Frontal cortex (tissue), 4 donors: Measurements from ENCODE around the gene SPEM2. TPM values are rescaled to one million over a fixed set of nuclear protein-coding genes. Genes with fewer than 3 reads are reported as not detected.

Experiments used
- DNase-seq, 2 donors: peaks; one replicate each; pipeline ENCODE4 v3.0.0; 2012; ENCODE audit warnings: low spot score in 2 of 2
- FAIRE-seq: peaks from 2 replicates; lab custom pipeline; 2012; peaks lifted over from hg19 to GRCh38; lab: Jason Lieb, UNC
- total RNA-seq: library from RNA; depleted of rRNA; stranded (reverse); fragments of >200 nt; gene quantifications from one replicate; pipeline ENCODE4 v1.2.3, GENCODE V29; 2014
- donor health status: control.
- donor health status: control.
- donor health status: control.

Gene SPEM2
- not detected for total RNA-seq

DNA sequence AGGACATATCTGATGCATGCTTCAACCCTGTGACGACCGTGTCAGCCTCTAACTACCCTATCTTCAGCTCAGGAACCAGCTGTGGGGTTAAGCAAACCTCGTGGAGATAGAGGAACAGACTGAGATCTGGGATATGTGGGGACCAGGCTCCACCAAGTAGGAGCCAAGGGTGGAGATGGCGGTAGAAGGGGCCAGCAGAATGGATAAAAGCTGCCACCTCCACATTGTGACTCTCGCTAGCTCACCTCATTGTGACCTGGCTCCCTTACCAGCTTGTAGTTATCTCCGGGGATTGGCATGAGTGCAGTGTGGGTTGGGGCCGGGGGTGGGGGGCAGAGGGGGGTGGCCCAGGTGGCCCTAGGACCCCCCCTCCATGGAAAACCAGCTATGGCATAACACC is at the start of gene SPEM2:
Gene SPEM2 (plus strand): TSS at position 301 of the 400 bp plus-strand sequence. CDS start 73 bp downstream, at position 374.
- FAIRE-seq (no peak), DNase-seq (no peak)

DNA sequence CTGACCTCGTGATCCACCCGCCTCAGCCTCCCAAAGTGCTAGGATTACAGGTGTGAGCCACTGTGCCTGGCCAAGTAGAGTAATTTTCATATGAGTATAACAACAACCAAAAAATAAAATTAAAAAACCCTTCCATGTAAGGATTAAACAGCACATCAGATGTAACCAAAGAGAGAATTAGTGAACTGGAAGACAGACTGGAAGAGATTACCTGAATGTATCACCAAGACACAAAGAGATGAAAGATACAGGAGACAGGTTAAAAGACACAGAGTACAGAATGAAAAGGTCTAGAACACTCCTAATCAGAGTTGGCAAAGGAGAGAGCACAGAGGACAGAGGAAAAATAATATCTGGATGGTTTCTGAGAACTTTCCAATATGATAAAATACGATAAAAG is 46.3 kb upstream of the SPEM2 start:
- DNase-seq: no peak
- FAIRE-seq: no peak

DNA sequence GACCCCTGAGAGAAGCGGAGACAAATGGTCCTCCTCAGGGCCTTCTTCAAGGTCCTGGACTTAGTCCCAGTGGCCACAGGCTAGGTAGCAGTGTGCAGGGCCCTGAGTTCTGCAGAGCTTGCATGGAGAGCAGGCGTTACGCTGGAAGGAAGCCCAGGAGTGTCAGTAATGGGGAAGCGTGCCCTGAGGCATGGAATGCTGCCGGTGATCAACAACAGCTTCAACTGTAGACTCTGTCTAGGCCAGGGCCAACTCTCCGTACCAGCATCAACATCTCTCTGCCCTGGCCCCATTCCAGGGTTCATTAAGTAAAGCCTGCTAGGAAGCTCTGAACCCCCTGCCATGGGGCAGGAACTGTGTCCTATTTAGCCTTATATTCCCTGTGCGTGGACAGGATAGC is 45.1 kb upstream of the SPEM2 start:
- DNase-seq: peak in 1 of 2 donors; percentile 41
- FAIRE-seq: no peak

DNA sequence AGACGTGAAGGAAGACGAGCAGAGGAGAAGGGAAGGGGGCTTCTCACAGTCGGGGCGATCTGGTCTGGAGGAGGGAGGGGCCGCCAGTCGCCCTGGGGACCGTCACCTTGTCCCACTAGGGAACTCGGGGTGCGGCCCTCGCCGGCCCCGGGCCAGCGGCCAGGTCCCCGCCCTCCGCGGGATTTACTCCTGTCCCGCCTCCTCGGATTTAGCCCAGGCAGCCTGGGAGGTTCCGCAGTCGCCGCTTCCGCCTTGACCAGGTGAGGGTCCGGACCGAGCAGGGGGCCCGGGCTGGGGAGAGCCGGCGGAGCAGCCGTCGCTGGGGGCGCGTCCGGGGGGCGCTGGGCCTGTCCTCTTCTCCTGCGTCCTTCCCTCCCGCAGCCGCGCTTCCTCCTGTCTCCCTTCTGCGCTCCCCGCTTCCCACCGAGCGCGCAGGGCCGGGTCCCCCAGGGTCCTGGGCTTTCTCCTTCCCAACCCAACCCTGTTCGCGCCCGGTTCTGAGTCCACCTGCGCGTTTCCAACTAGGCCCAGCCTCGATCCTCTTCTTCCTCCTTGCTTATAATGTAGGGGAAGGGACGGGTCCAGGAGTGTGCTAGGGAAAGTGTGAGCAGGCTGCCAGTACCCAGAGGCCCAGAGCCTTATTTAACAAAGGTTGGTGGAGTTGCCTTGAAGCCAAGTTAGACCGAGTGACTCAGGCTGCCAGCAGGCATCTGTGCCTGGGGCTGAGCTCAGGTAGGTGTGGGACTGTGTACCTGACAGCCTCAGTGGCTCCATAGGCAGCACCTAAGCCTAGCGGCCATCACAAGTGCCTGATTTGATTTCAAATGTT is 44.3 kb upstream of the SPEM2 start, which contains the start of gene TNK1:
Gene TNK1 (plus strand): TSS at position 235 of the 829 bp plus-strand sequence. CDS start 1,838 bp downstream, outside the sequence.
- DNase-seq: peak in 1 of 2 donors; percentile 30
- no peak for FAIRE-seq

DNA sequence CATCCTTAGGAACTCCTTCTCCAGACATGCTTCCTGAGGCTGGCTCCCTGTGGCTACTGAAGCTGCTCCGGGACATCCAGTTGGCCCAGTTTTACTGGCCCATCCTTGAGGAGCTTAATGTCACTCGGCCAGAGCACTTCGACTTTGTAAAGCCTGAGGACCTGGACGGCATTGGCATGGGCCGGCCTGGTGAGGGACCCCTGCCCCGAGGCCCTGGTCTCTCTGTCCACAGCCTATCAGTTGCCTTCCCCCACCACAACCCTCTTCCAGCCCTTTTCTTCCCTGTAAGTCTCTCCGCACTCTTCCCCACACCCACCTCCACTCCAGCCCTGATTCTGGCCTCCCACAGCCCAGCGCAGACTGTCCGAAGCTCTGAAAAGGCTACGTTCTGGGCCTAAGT is 42.5 kb upstream of the SPEM2 start:
- FAIRE-seq: no peak
- DNase-seq: no peak

DNA sequence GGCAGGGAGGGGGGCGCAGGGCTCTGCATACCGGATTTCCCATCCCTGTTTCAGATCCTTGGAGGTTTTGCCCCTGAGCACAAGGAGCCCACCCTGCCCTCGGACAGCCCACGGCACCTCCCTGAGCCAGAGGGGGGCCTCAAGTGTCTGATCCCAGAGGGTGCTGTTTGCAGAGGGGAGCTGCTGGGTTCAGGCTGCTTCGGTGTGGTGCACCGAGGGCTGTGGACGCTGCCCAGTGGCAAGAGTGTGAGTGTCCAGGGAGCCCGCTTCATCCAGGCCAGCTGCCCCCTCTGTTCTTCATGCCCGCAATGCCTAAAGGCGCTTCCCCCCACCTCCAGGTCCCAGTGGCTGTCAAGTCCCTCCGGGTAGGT is 42.1 kb upstream of the SPEM2 start:
- FAIRE-seq (no peak), DNase-seq (peak in 1 of 2 donors; percentile 47)

DNA sequence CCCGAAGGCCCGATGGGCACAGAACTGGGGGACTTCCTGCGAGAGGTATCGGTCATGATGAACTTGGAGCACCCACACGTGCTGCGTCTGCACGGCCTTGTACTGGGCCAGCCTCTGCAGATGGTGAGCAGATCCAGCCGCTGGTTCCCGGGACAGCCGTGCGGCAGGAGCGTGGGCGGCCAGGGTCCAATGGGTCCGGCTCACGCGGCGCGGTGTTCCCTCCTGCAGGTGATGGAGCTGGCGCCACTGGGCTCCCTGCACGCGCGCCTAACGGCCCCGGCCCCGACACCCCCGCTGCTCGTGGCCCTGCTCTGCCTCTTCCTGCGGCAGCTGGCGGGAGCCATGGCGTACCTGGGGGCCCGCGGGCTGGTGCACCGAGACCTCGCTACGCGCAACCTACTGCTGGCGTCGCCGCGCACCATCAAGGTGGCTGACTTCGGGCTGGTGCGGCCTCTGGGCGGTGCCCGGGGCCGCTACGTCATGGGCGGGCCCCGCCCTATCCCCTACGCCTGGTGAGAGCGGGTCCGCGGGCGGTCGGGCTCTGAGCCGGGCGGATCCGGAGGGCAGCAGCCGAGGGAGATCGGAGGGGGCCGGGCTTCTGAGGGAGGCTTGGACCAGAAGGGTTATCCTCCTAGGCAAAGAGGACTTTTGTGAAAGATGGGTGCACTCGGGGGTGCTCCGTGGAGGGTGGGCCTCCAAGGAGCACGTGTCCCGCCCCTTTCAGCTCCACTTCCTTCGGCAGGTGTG is 41.5 kb upstream of the SPEM2 start:
- FAIRE-seq (no peak), DNase-seq (peak; percentile 74 to 82)

DNA sequence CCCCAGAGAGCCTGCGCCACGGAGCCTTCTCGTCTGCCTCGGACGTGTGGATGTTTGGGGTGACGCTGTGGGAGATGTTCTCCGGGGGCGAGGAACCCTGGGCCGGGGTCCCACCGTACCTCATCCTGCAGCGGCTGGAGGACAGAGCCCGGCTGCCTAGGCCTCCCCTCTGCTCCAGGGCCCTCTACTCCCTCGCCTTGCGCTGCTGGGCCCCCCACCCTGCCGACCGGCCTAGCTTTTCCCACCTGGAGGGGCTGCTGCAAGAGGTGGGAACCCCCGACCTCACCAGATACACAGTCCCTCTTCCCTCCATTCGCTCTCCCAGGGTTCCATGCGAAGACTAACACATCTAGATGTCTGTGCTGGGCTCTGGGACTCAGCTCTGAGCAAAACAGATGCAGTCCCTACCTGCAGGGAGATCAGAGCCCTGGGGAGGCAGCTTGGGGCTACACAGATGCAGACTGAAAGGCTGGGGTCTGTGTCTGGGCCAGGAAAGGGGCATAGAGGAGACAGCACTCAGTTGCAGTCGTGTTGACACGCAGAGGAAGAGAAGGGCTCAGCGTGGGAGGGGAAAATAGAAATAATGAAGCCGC is 40.8 kb upstream of the SPEM2 start:
- FAIRE-seq (no peak), DNase-seq (peak in 1 of 2 donors; percentile 25)

DNA sequence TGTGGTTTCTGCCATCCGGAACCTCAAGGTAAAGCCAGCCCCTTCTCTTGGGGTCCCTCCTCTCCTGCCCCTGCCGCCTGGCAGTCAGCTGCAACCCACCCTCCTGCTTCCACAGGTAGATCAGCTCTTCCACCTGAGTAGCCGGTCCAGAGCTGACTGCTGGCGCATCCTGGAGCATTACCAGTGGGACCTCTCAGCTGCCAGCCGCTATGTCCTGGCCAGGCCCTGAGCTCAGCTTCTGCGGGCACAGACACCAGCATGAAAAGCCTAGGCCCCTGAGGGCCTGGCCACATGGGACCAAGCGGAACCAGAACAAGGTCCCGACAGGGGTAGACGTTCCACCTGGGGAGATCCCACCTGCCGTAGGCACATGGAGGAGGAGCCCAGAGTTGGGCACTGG is 36.6 kb upstream of the SPEM2 start:
- peak in 1 of 2 donors; percentile 2 for DNase-seq
- FAIRE-seq: no peak

DNA sequence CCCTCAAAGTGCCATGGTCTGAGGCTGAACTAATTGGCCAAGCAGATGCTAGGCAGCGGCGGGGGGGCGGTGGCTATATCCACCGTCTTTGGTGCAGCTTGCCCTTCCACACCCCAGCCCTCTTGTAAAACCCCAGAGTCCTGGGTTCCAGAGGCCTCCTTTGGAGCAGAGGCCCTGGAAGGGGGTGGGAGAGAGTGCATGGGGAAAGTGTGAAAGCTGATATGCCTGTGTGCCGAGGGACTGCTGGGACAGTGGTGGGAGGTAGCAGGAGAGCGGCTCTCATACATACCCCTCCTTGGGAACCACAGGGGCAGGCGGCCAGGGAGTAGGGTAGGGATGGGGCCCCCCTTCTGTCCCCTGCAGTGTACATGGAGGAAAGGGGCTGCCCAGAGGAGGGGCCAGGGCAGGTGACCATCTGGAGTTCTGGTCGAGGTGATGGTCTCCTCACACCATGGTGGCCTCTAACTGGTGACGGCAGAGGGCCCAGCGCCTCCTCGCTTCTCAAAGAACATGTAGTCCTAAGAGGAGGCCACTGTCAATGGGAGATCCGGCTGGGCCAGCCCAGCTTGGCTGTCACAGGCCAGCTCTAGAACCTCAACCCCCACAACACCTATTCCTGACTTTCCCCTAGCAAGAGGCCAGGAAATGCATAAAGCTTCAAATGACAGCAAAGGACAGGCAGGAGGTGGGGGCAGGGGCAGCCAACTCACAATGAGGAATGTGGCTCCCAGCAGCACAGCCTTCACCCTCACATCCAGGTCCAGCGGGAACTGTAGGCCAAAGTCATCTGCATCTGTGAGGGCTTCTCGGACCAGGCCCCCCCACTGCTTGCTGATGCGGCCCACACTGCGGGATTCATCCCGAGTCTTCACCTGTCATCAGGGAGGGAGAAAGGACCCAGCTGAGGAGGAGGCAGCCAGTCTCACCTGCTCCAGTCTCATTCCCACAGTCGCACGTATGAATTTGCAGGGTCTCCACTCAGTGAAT is 35.2 kb upstream of the SPEM2 start:
- FAIRE-seq (no peak), DNase-seq (no peak)

DNA sequence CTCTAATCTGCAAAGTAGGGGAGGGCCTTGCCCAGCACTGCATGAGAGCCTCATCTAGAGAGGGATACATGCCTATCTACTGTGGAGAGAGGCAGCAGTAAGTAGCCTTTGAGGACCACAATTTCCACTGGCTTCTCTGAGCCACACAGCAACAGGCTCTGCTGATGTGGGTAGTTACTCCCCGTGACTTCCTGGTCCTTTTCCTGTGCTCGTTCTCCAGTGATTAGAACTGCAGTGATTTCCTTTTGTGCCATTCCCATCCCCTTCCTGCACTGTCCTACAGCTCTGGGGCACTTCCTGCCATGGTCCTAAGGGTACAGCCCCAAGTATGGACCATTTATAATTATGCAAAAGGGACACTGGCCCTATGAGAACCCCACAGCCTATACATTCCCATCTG is 34.1 kb upstream of the SPEM2 start:
- DNase-seq (no peak), FAIRE-seq (no peak)

DNA sequence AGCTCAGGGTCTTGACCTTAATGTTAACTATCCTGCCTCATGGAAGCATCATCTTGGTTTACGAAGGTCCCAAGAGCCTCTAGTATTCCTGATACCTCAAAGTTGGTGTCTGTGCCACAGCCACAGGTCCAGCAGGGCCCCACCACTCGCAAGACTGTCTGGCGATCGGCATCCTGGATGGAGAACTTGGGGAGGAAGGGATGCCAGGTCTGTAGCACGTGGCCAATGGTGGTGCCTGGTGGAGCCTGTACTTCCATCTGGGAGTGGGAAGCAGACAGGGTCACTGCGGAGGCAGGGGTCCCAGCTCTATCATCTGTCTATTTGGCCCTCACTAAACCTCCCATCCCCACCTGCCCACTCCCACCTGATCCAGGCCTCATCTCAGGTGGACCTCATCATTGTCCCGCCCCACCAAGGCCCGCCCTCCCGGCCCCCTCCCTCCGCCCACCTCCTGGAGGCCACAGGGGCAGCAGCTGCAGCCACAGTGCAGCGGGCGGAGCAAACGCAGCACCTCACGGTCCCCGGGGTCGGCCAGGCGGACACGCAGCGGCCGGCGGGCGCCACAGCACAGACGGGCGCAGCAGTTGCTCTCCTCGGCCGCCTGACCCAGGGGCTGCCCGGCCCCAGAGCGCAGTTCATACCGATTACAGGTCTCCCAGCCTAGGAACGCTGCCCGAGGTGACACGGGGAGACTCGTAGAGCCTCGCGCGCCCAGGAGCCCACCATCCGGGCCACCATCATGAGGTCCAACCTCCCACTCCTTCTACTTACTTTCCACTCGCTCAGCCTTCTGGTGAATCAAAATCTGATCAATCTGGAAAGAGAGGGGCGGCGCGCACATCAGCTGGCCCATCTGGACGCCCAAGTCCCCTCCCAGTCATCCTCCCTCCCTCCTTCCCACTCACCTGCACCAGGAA is 32.5 kb upstream of the SPEM2 start:
- FAIRE-seq (no peak), DNase-seq (no peak)

DNA sequence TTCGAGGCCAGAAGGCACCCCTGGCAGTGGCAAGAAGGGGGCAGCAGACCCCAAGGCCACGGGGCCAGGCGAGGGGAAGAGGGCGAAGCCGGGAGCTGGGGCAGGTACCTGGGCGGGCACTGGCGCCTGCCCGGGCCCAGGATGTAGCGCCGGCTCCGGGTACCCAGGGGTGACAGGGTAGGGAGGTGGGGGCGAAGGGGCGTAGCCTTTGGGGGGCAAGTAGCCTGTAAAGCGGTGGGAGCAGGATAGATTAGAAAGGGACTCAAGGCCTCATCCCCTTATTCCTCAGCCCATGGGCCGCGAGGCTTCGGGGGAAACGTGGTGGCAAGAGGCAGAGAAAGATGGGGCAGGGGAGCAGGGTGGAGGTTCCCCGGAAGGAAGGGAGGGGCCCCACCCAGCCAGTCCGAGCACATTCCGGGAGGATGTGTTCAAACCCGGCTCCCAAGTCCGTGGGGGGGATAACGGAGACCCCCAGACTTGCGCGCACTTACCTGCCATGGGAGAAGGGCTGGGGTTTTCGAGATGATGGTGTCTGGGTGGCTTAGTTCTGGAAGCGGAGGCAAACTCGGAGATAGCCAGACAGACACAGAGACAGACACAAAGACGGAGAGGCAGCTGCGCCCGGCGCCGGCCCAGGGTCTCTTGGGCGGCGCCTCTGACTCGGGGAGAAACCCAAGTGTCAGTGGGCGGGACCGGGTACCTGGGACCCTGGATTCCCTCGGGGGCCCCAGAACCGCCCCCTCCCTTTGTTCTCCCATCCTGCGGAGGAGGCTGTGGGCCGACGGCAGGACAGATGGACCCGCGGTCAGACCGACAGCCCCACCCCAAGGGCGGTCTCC is 31.6 kb upstream of the SPEM2 start:
- no peak for DNase-seq
- no peak for FAIRE-seq

DNA sequence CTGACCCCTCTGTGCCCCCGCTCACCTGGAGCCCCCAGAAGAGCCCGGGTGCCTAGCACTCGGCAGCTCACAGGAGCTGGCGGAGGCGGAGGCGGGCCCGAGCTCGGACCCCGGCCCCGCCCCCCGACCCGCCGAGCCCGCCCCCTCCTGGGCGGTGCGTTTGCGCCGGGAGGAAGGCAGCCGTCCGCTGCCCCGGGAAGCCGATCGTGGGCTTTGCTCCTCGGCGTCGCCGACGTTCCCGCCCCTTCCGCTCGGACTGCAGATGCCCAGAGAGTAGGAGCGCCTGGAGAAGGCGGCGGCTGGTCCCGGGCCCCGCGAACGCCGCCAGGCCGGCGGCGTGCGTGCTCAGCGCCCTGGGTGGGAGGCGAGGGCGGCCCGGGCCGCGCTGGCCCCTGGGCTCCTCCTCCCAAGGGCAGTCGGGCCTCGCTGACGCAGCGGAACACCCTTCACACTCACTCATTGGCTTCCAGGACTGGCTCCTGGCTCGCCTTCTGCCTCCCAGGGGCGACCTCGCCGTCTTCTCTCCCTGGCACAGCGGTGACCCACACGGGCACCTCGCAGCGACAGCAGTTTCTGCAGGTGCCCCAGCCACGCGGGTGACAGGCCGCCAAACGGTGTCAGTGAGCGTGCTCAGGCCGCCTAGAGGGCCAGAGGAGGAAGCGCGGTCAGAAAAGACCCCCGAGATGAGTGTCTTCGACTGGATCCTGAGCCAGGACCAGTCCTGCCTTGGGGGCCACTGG is 30.8 kb upstream of the SPEM2 start, which contains the start of gene PLSCR3:
Gene PLSCR3 (minus strand): TSS at position 74 of the 740 bp plus-strand sequence. CDS start 415 bp downstream, outside the sequence.
- peak; percentile 96 to 97 for DNase-seq
- FAIRE-seq: no peak

DNA sequence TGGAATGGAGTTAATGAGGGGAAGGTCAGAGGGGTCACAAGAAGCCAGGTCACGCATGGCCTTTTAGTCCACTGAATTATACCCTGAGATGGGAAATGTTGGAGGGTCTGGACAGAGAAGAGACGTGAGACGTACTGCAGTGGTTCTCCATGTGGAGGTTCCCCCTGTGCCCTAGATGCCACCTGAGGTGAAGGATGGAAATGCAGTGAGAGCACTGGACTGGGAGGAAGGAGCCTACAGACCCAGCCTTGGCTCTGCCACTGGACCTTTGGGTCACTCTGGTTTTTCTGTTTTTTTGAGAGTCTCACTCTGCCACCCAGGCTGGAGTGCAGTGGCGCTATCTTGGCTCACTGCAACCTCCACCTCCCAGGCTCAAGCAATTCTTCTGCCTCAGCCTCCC is 29.3 kb upstream of the SPEM2 start:
- FAIRE-seq: no peak
- no peak for DNase-seq

DNA sequence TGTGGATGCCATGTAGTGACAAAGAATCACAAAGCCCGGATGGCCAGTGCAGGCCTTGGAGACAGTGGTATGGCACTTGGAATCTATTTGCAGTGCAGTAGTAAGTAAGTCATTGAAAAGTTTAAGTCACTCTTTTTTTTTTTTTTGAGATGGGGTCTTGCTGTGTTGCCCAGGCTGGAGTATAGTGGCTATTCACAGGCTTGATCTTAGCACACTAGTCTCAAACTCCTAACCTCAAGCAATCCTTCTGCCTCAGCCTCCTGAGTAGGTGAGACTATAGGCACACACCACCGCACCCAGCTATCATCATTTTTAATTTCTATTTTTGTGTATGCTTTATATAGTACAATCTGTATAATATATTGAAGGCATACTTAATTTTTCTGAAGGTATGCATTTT is 26.8 kb upstream of the SPEM2 start:
- DNase-seq (no peak), FAIRE-seq (no peak)
